ENCODE measurements around the gene PNISR. TPM values are rescaled to one million over a fixed set of nuclear protein-coding genes. Genes with fewer than 3 reads are reported as not detected.
A peak's percentile ranks its signal among the peaks of the same experiment; 100 is the strongest.

PNISR gene
- total RNA-seq, 1 donor from 2014 or later = 109 TPM

GRCh38 chr6:99350573-99350972 lies 74.5 kb downstream of the PNISR start:
- H3K36me3 ChIP-seq = no peaks in the 10 kb centered on the region
- TF ChIP-seq CTCF (IDR thresholded peaks at IDR 0.05) = no peak
- H3K27me3 ChIP-seq (ENCODE audit: low read depth) = peaks cover 42% of the 10 kb centered on the region
- H3K4me1 ChIP-seq = peaks cover 4% of the 10 kb centered on the region
- intact Hi-C loops (cut with DNase I) = no loop called here
- peak; percentile 1 to 38 for ATAC-seq
- H3K9me3 ChIP-seq = no peaks in the 10 kb centered on the region
- no peak overlapping the region for H3K27ac ChIP-seq
- no peak for DNase-seq
- H3K4me3 ChIP-seq = peak overlapping the region; percentile 62

DNA sequence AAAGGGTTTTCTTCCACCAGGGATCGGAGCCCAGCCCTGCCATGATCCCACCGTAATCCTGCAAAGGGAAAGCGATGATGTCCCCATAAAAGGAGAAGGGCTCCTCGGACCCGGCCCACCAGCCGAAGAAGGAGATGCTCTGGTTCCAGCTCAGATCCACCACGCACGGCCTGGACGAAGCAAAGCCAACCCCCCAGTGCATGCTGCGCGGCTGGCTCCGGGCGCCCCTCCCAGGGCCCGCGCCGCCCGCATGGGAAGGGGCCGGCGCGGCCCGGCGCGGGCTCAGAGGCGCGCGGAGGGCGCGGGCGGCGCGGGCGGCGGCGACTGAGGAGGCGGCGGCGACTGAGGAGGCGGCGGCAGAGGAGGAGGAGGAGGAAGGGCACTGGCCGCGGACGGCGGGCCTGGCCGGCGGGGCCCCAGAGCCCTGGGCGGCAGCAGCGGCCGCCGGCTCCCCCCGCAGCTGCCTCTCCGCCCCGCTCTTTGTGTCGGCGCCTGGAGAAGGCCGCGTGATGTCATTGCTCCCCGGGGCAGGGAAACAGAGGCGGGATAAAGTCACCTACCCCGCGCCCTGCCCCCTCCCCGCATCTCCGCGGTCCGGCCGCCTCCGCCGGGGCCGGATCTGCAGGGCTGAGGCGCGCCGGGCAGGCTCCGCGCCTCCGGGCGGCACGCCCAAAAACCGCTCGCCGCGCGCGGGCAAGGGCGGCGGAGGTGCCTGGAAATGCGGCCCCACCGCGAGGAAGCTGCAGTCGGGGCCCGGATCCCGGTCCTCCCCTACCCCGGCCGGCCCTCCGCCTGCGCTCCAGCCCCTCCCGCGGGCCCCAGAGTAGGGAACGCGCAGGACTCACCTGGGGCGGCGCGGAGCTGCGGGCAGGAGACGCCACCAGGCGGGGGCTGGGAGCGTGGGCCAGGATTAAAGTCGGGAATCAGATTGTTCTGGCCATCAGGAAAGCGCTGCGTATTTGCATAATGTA lies 75.7 kb downstream of the PNISR start, which contains the start of gene FAXC:
FAXC (minus strand) TSS at position 504 of the 971 bp plus-strand sequence; CDS start at position 202, 302 bp downstream.
- peak; percentile 94 to 97 for ATAC-seq
- H3K27me3 ChIP-seq (ENCODE audit: low read depth) = peaks cover 42% of the 10 kb centered on the region
- H3K9me3 ChIP-seq = no peaks in the 10 kb centered on the region
- H3K27ac ChIP-seq = peak within 1 kb of the TSS; percentile 56
- TF ChIP-seq CTCF (IDR thresholded peaks at IDR 0.05) = peak; percentile 24
- DNase-seq = peak; percentile 73
- intact Hi-C loops (cut with DNase I) = no loop called here
- peak within 1 kb of the TSS; percentile 62 for H3K4me3 ChIP-seq
- H3K36me3 ChIP-seq = no peaks in the 10 kb centered on the region
- H3K4me1 ChIP-seq = peaks cover 4% of the 10 kb centered on the region

DNA sequence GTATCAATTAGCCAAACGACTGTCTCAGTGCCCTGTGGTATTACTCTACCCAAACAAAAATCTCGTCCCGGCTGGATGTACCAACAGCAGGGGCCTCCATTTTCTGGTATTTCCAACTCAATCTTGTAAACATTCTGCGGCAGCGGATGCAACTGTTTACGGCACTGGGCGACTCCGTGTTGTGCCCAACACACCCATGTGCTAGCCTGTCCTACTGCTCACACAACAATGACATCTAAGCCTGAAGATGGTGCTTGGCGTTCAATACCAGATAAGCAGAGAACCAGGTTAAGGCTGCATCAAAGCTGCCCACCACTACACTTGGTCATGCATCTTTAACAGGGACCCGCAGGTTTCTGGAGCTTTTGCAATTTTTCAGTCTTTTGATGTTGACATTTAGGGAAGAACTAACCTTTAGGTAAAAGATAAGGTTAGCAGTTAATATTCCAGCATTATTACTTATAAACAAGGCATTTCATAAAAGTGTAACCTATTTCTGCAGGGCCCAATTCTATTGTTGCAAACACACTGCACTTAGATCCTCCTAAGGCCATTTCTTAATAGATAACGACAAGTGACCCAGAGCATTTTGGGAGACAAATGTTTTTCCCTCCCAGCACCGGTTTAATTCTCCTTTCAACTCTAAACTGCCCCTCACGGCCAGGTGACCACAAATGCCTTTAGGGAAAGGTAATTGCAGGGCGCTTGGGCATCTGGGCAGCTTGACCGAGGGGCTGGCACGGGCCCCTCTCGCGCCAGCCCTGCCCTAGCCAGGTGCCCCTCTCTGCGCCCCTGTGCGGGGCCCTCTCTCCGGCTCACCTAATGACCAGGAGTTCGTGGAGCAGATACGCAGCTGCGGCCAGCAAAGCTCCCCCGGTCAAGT lies 76.6 kb downstream of the PNISR start:
- TF ChIP-seq CTCF (IDR thresholded peaks at IDR 0.05) = no peak
- Histone ChIP-seq H3K4me1 (peaks cover 4% of the 10 kb centered on the region), H3K27me3 (ENCODE audit: low read depth) (peaks cover 42% of the 10 kb centered on the region), H3K4me3 (peak overlapping the region; percentile 62), H3K9me3 (no peaks in the 10 kb centered on the region), H3K27ac (no peak overlapping the region), H3K36me3 (no peaks in the 10 kb centered on the region)
- intact Hi-C loops (cut with DNase I) = no loop called here
- DNase-seq = no peak
- no peak for ATAC-seq

Other genes with a start within 250 kb of the PNISR start
- gene FAXC, start 75.6 kb downstream of the PNISR start, total RNA-seq = 4.3 TPM
- gene COQ3, start 31.1 kb downstream of the PNISR start, total RNA-seq = 2.2 TPM
- gene USP45, start 90.1 kb upstream of the PNISR start, total RNA-seq = 11.1 TPM
- 41.6 TPM for gene CCNC, start 143.4 kb upstream of the PNISR start, total RNA-seq
- gene PRDM13, start 181.5 kb upstream of the PNISR start, total RNA-seq = not detected

Measured in lower lobe of right lung (tissue), 2 donors.